K562 (cell line): Measurements from ENCODE around the gene GRXCR1. TPM values are rescaled to one million over a fixed set of nuclear protein-coding genes. Genes with fewer than 3 reads are reported as not detected.

ENCODE experiments used
- ATAC-seq: fragments of 200-7000 bp; cut with Tn5 transposase; 3 replicates; pipeline ENCODE4 v1.9.1; 2020; ENCODE audit warnings: moderate library complexity
- BruUV-seq: library from RNA; stranded (reverse); fragments of 400-500 nt; replicated peaks from 2 replicates; lab custom pipeline; 2021; lab: Mats Ljungman, UMichigan
- CTCF ChIA-PET: fragments of 300-600 bp; formaldehyde crosslinking; extraction: SDS; loops from one replicate; lab custom pipeline; 2021; ENCODE audit warnings: low intra/inter-chr PET ratio; lab: Yijun Ruan, JAX
- POLR2A ChIA-PET: fragments of 300-600, 350-650 bp; sonication (Branson Sonifier 250); formaldehyde crosslinking; extraction: SDS; loops from one replicate; lab custom pipeline; 2021; ENCODE audit warnings: antibody characterized with exemption, inconsistent platforms; lab: Yijun Ruan, JAX
- DNase-seq, 4 experiments: peaks; one replicate each; pipeline versions ENCODE4 v3.0.0 to v3.0.0-alpha.2; 2011 to 2018; ENCODE audit warnings: low spot score in 3 of 4, mixed read lengths in 3 of 4; ENCODE audit errors: extremely low read depth in 1 of 4
- FAIRE-seq: peaks from 2 replicates; lab custom pipeline; 2011; peaks lifted over from hg19 to GRCh38; lab: Jason Lieb, UNC
- H2AFZ ChIP-seq: 2 replicates; pipeline ENCODE4 v1.6.0; 2011; ENCODE audit warnings: low read depth, low read length, control low read depth, inconsistent platforms
- H3K27ac ChIP-seq: fragments of 200-600 bp; 3 replicates; pipeline ENCODE4 v1.8.0; 2011; ENCODE audit warnings: low read depth, mild to moderate bottlenecking, control low read depth, inconsistent platforms, low read length, moderate library complexity, mixed read lengths; ENCODE audit errors: extremely low read depth
- H3K27me3 ChIP-seq, 2 experiments: fragments of 300-600 bp in 1 of 2; 2 replicates in 1 of 2; 3 replicates in 1 of 2; pipeline versions ENCODE4 v1.6.0 to v1.8.0; 2011; ENCODE audit warnings: inconsistent platforms in 2 of 2, low read length in 2 of 2, mild to moderate bottlenecking in 1 of 2, mixed read lengths in 1 of 2, moderate library complexity in 1 of 2; ENCODE audit not compliant: control insufficient read depth in 2 of 2, insufficient read depth in 2 of 2
- H3K36me3 ChIP-seq: fragments of 300-600 bp; 3 replicates; pipeline ENCODE4 v1.8.0; 2011; ENCODE audit warnings: mild to moderate bottlenecking, low read length, inconsistent platforms; ENCODE audit not compliant: control insufficient read depth, insufficient read depth
- H3K4me1 ChIP-seq, 2 experiments: fragments of 200-600 bp in 1 of 2; replicated peaks in 1 of 2; 2 replicates in 1 of 2; 3 replicates in 1 of 2; pipeline versions ENCODE4 v1.5.1 to v1.8.0; 2011; ENCODE audit warnings: inconsistent platforms in 2 of 2, low read length in 2 of 2, mild to moderate bottlenecking in 1 of 2, mixed read lengths in 1 of 2, moderate library complexity in 1 of 2; ENCODE audit not compliant: control insufficient read depth in 2 of 2, insufficient read depth in 2 of 2
- H3K4me2 ChIP-seq: 2 replicates; pipeline ENCODE4 v1.6.1; 2011; ENCODE audit warnings: low read length, control low read depth, inconsistent platforms, mixed read lengths; ENCODE audit not compliant: insufficient read depth
- H3K4me3 ChIP-seq: fragments of 200-600 bp; sonication (generic), shearing (Covaris generic); 2 replicates; pipeline ENCODE4 v1.5.1; 2016; ENCODE audit warnings: control low read depth, inconsistent platforms
- H3K79me2 ChIP-seq: fragments of 200-600 bp; 3 replicates; pipeline ENCODE4 v1.8.0; 2011; ENCODE audit warnings: low read length, inconsistent platforms; ENCODE audit not compliant: control insufficient read depth, insufficient read depth
- H3K9ac ChIP-seq, 2 experiments: 2 replicates each; pipeline versions ENCODE4 v1.6.0 to v1.6.1; 2011; ENCODE audit warnings: low read depth in 2 of 2, low read length in 2 of 2, control low read depth in 1 of 2, inconsistent platforms in 1 of 2, mild to moderate bottlenecking in 1 of 2, mixed read lengths in 1 of 2; ENCODE audit not compliant: insufficient read depth in 1 of 2
- H3K9me1 ChIP-seq: one replicate; pipeline ENCODE4 v1.6.0; 2011; ENCODE audit warnings: inconsistent platforms, mild to moderate bottlenecking, low read length, moderate library complexity; ENCODE audit not compliant: control insufficient read depth, insufficient read depth
- H3K9me3 ChIP-seq: replicated peaks from 2 replicates; pipeline ENCODE4 v1.5.1; 2011; ENCODE audit warnings: low read depth, low read length, inconsistent platforms; ENCODE audit not compliant: control insufficient read depth, insufficient read depth
- H4K20me1 ChIP-seq: replicated peaks from 2 replicates; pipeline ENCODE4 v1.6.1; 2011; ENCODE audit warnings: low read length, inconsistent platforms, mixed read lengths; ENCODE audit not compliant: control insufficient read depth, insufficient read depth
- BCOR ChIP-seq: fragments of 450-650 bp; IDR thresholded peaks from 2 replicates; pipeline ENCODE4 v1.6.1; 2016
- CBX2 ChIP-seq: fragments of 200-600 bp; sonication (generic); IDR thresholded peaks from one replicate; pipeline ENCODE4 v1.6.1; 2012; ENCODE audit warnings: mild to moderate bottlenecking, low read length, inconsistent platforms; ENCODE audit not compliant: insufficient read depth, poor library complexity, severe bottlenecking
- FOXA1 ChIP-seq: fragments of 450-650 bp; IDR thresholded peaks from 2 replicates; pipeline ENCODE4 v1.6.1; 2016; ENCODE audit warnings: mild to moderate bottlenecking, borderline replicate concordance
- FOXJ2 ChIP-seq: fragments of 200-800 bp; sonication (Bioruptor generic); IDR thresholded peaks from 2 replicates; pipeline ENCODE4 v1.6.1; 2016; ENCODE audit warnings: missing genetic modification characterization, missing compliant biosample characterization
- PATZ1 ChIP-seq: fragments of 250-450 bp; sonication (Bioruptor Pico); IDR thresholded peaks from 2 replicates; pipeline ENCODE4 v1.5.0; 2020; ENCODE audit warnings: mild to moderate bottlenecking, borderline replicate concordance
- POLR2A ChIP-seq: fragments of 450-650 bp; conservative IDR thresholded peaks from 2 replicates; pipeline ENCODE4 v1.6.1; 2016
- SIN3A ChIP-seq, 2 experiments: fragments of 150-350 bp in 1 of 2; IDR thresholded peaks; 2 replicates each; pipeline ENCODE4 v1.6.1; 2011 to 2016; ENCODE audit warnings: borderline replicate concordance in 2 of 2, low read depth in 2 of 2, low read length in 2 of 2, mild to moderate bottlenecking in 2 of 2, moderate library complexity in 2 of 2; ENCODE audit not compliant: control insufficient read depth in 1 of 2
- TEAD2 ChIP-seq: fragments of 450-650 bp; IDR thresholded peaks from 2 replicates; pipeline ENCODE4 v1.6.1; 2016; ENCODE audit warnings: missing genetic modification characterization, control low read depth, missing compliant biosample characterization
- XRCC3 ChIP-seq: fragments of 450-650 bp; IDR thresholded peaks from 2 replicates; pipeline ENCODE4 v1.6.1; 2017; ENCODE audit warnings: mild to moderate bottlenecking, moderate library complexity
- YY1 ChIP-seq, 3 experiments: IDR thresholded peaks; 2 replicates each; pipeline ENCODE4 v1.6.1; 2011; ENCODE audit warnings: low read length in 2 of 3, mild to moderate bottlenecking in 2 of 3, moderate library complexity in 2 of 3, borderline replicate concordance in 1 of 3, control low read depth in 1 of 3, low read depth in 1 of 3; ENCODE audit not compliant: insufficient read depth in 3 of 3, insufficient replicate concordance in 2 of 3, control insufficient read depth in 1 of 3, insufficient read length in 1 of 3; ENCODE audit errors: extremely low read depth in 1 of 3
- ZNF174 ChIP-seq: fragments of 250-450 bp; sonication (Bioruptor Pico); IDR thresholded peaks from 2 replicates; pipeline ENCODE4 v1.4.0; 2020; ENCODE audit warnings: mild to moderate bottlenecking
- WGBS: fragments of 100-300 bp; shearing (Covaris generic); methylation state at CpG from one replicate; pipeline ENCODE4 v1.1.6; 2016; ENCODE audit warnings: low coverage, mixed read lengths; ENCODE audit not compliant: insufficient coverage; ENCODE audit errors: missing lambda C conversion rate; 5-methylcytosine and 5-hydroxymethylcytosine counted together
- in situ Hi-C: fragments of 300-500 bp; cut with MboI; formaldehyde crosslinking; loops from 4 replicates; pipeline ENCODE4 v1.15.0; 2018; ENCODE audit warnings: inconsistent platforms, mixed read lengths
- intact Hi-C: fragments of 100-400 bp; cut with micrococcal nuclease; formaldehyde crosslinking; loops from 2 replicates; pipeline ENCODE4 v1.14.2; 2022
- polyA plus RNA-seq, 8 experiments: library from polyadenylated mRNA; depleted of rRNA in 4 of 8; stranded (reverse) in 5 of 8; unstranded in 3 of 8; fragments of >200 nt; fragmentation: Nextera tagmentation in 2 of 8; fragmentation: Illumina TruSeq in 1 of 8; extraction: Ambion mirVana in 2 of 8; extraction: Trizol in 1 of 8; gene quantifications; 2 replicates each; pipeline versions ENCODE4 v1.2.1 to v1.2.3, GENCODE V29; 2011 to 2014; ENCODE audit warnings: inconsistent platforms in 1 of 8, missing spikeins in 1 of 8
- total RNA-seq, 7 experiments: library from RNA; depleted of rRNA in 6 of 7; stranded (reverse); fragments of >200 nt in 6 of 7; fragmentation: Illumina TruSeq in 2 of 7; extraction: Trizol in 2 of 7; gene quantifications; 2 replicates each; pipeline versions ENCODE4 v1.2.1 to v1.2.3, GENCODE V29; 2011 to 2021; ENCODE audit warnings: low replicate concordance in 1 of 7
- TF ChIP-seq, protein P1 (sequence below): fragments of 200-800 bp; sonication (Bioruptor generic); IDR thresholded peaks from 2 replicates; pipeline ENCODE4 v1.6.1; 2016; ENCODE audit warnings: missing genetic modification characterization, missing compliant biosample characterization
- TF ChIP-seq, protein P2 (sequence below): IDR thresholded peaks from 2 replicates; pipeline ENCODE4 v1.6.1; 2011; ENCODE audit not compliant: insufficient read length; ENCODE audit errors: extremely low read depth

Gene GRXCR1
- total and polyA plus RNA-seq, 9 of the 15 experiments (the other 6 are each of a cell fraction or from before 2014, with no cell fraction given), result not detected

DNA sequence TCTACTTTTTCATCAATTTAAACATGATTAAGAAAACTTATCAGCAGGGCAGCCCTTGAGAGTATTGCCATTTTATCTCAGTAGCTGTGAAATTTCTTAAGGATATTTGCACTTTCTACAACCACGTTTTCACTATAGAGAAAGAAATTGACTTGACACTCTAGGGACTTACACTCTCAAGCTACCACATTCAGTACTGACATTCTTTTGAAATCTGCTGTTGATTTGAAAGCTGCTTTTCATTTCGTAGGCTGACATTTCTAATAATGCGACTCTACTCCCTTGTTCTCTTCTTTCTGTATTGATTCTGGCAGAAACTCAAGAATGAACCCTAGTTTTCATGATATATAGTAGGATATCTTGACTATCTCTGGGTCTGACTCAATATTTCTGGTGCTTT lies 13.7 kb upstream of the GRXCR1 start (continued):
- TF ChIP-seq, protein P1, sequence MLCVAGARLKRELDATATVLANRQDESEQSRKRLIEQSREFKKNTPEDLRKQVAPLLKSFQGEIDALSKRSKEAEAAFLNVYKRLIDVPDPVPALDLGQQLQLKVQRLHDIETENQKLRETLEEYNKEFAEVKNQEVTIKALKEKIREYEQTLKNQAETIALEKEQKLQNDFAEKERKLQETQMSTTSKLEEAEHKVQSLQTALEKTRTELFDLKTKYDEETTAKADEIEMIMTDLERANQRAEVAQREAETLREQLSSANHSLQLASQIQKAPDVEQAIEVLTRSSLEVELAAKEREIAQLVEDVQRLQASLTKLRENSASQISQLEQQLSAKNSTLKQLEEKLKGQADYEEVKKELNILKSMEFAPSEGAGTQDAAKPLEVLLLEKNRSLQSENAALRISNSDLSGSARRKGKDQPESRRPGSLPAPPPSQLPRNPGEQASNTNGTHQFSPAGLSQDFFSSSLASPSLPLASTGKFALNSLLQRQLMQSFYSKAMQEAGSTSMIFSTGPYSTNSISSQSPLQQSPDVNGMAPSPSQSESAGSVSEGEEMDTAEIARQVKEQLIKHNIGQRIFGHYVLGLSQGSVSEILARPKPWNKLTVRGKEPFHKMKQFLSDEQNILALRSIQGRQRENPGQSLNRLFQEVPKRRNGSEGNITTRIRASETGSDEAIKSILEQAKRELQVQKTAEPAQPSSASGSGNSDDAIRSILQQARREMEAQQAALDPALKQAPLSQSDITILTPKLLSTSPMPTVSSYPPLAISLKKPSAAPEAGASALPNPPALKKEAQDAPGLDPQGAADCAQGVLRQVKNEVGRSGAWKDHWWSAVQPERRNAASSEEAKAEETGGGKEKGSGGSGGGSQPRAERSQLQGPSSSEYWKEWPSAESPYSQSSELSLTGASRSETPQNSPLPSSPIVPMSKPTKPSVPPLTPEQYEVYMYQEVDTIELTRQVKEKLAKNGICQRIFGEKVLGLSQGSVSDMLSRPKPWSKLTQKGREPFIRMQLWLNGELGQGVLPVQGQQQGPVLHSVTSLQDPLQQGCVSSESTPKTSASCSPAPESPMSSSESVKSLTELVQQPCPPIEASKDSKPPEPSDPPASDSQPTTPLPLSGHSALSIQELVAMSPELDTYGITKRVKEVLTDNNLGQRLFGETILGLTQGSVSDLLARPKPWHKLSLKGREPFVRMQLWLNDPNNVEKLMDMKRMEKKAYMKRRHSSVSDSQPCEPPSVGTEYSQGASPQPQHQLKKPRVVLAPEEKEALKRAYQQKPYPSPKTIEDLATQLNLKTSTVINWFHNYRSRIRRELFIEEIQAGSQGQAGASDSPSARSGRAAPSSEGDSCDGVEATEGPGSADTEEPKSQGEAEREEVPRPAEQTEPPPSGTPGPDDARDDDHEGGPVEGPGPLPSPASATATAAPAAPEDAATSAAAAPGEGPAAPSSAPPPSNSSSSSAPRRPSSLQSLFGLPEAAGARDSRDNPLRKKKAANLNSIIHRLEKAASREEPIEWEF (CRISPR knock-in tag), result no peak
- TF ChIP-seq, protein P2, sequence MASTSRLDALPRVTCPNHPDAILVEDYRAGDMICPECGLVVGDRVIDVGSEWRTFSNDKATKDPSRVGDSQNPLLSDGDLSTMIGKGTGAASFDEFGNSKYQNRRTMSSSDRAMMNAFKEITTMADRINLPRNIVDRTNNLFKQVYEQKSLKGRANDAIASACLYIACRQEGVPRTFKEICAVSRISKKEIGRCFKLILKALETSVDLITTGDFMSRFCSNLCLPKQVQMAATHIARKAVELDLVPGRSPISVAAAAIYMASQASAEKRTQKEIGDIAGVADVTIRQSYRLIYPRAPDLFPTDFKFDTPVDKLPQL, result no peak
- no peak for TF ChIP-seq XRCC3
- TF ChIP-seq, all 486 proteins: peak for 0

GRCh38 chr4:42881253-42881652 lies 11.3 kb upstream of the GRXCR1 start:
- no peak overlapping the region for H3K4me3 ChIP-seq
- intact Hi-C loops (no loop called here), in situ Hi-C loops (no loop called here)
- H3K9ac ChIP-seq, result no peak overlapping the region
- no peaks in the 10 kb centered on the region for H3K79me2 ChIP-seq
- H2AFZ ChIP-seq, result no peak overlapping the region
- ChIA-PET CTCF (no interaction called here), POLR2A (interaction anchor here (0.7 kb wide), 1 partner anchor 25 kb away, joined by 3 read pairs; no protein-coding TSS in a partner anchor)
- H3K27ac ChIP-seq, result no peak overlapping the region
- H3K4me2 ChIP-seq, result no peak overlapping the region
- no peak for ATAC-seq
- no peaks in the 10 kb centered on the region for H3K27me3 ChIP-seq
- no peaks in the 10 kb centered on the region for H4K20me1 ChIP-seq
- H3K4me1 ChIP-seq, result no peaks in the 10 kb centered on the region
- no peaks in the 10 kb centered on the region for H3K9me3 ChIP-seq
- H3K36me3 ChIP-seq, result no peaks in the 10 kb centered on the region
- no peaks in the 10 kb centered on the region for H3K9me1 ChIP-seq
- no TSS peak for BruUV-seq
- no peak for DNase-seq
- WGBS, result 0% methylated on average over 2 of the region's 2 CpGs
- FAIRE-seq, result no peak
- TF ChIP-seq YY1 (IDR thresholded peaks at IDR 0.05; ENCODE audit: borderline replicate concordance in 1 of 3, control insufficient read depth in 1 of 3, extremely low read depth in 1 of 3, insufficient read depth in 3 of 3, insufficient read length in 1 of 3, insufficient replicate concordance in 2 of 3, low read depth in 1 of 3, low read length in 2 of 3) (no peak), ZNF174 (CRISPR knock-in tag) (no peak), TEAD2 (tag) (no peak), FOXJ2 (tag) (no peak), BCOR (no peak), POLR2A (no peak), SIN3A (IDR thresholded peaks at IDR 0.05; ENCODE audit: borderline replicate concordance in 2 of 2, control insufficient read depth in 1 of 2, low read depth in 2 of 2, low read length in 2 of 2) (no peak), FOXA1 (no peak), CBX2 (no peak), PATZ1 (CRISPR knock-in tag) (no peak)
